Measurements from ENCODE around the gene MAPT. TPM values are rescaled to one million over a fixed set of nuclear protein-coding genes. Genes with fewer than 3 reads are reported as not detected.

The MAPT gene
- total RNA-seq, 4 donors from 2014 or later, result 70.3 to 120 (median 82.8) TPM

DNA sequence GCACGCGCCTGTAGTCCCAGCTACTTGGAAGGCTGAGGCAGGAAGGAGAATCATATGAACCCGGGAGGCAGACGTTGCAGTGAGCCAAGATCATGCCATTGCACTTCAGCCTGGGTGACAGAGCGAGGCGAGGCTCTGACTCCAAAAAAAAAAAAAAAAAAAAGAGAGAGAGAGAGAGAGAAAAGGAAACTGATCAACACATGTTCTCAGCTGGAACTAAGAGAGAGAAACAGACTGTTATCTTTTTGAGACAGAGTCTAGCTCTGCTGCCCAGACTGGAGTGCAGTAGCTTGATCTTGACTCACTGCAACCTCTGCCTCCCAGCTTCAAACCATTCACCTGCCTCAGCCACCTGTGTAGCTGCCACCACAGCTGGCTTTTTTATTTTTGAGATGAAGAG lies 165.1 kb downstream of the MAPT start:
- intact Hi-C loops (cut with DNase I; ENCODE audit: low total_unique reads), result no loop called here
- in situ Hi-C loops (cut with MboI; ENCODE audit: low sequenced_read_pairs in 4 of 4), result no loop called here
- H3K27me3 ChIP-seq, result no peaks in the 10 kb centered on the region
- peaks cover 0 to 9% of the 10 kb centered on the region in 2 donors for H3K36me3 ChIP-seq
- peaks cover 35 to 38% of the 10 kb centered on the region in 2 donors for H3K4me1 ChIP-seq
- no peaks in the 10 kb centered on the region for H3K9me3 ChIP-seq
- H3K27ac ChIP-seq, result peak overlapping the region; percentile 27 to 64 (median 48)
- peak in 1 of 2 donors; percentile 17 for ATAC-seq
- no peak overlapping the region for H3K4me3 ChIP-seq
- TF ChIP-seq POLR2A (IDR thresholded peaks at IDR 0.05) (no peak), CTCF (IDR thresholded peaks at IDR 0.05 in 4 of 5, conservative IDR thresholded peaks at IDR 0.05 in 1 of 5) (no peak)
- DNase-seq, result no peak

DNA sequence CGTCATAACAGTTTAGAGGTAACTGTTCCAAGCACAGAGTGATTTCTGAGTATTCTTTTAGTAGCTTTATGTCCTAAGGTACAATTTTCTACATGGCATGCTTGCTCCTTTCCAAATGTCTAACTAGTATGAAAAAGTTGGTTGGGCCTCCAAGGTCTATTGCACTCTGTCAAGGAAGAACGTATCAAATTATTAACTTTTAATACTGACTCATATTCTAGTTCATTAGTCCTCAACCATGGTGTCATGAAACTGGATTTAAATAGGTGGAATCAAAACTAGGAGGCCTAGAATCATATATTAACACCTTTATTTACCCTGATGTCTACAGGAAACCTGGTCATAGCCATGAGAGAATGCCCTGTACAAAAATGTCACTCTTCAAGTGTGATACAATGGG lies 166.1 kb downstream of the MAPT start:
- H3K27ac ChIP-seq, result peak overlapping the region in 3 of 4 donors; percentile 16 to 35 (median 20)
- H3K36me3 ChIP-seq, result peaks cover 0 to 13% of the 10 kb centered on the region in 2 donors
- no peaks in the 10 kb centered on the region for H3K27me3 ChIP-seq
- in situ Hi-C loops (cut with MboI; ENCODE audit: low sequenced_read_pairs in 4 of 4) (no loop called here), intact Hi-C loops (cut with DNase I; ENCODE audit: low total_unique reads) (loop anchor here (5.0 kb wide), 1 partner anchor 102 kb away; no protein-coding TSS in a partner anchor)
- no peaks in the 10 kb centered on the region for H3K9me3 ChIP-seq
- ATAC-seq (no peak), DNase-seq (no peak)
- no peak for TF ChIP-seq POLR2A (IDR thresholded peaks at IDR 0.05)
- TF ChIP-seq CTCF (IDR thresholded peaks at IDR 0.05 in 4 of 5, conservative IDR thresholded peaks at IDR 0.05 in 1 of 5), result no peak
- H3K4me1 ChIP-seq, result peaks cover 35 to 38% of the 10 kb centered on the region in 2 donors
- no peak overlapping the region for H3K4me3 ChIP-seq

GRCh38 chr17:46061435-46061834 lies 167.1 kb downstream of the MAPT start:
- no peak overlapping the region for H3K4me3 ChIP-seq
- peaks cover 32 to 38% of the 10 kb centered on the region in 2 donors for H3K4me1 ChIP-seq
- ATAC-seq, result no peak
- H3K27ac ChIP-seq, result peak overlapping the region in 3 of 4 donors; percentile 16 to 41 (median 20)
- intact Hi-C loops (cut with DNase I; ENCODE audit: low total_unique reads) (loop anchor here (5.0 kb wide), 1 partner anchor 101 kb away; no protein-coding TSS in a partner anchor), in situ Hi-C loops (cut with MboI; ENCODE audit: low sequenced_read_pairs in 4 of 4) (no loop called here)
- no peaks in the 10 kb centered on the region for H3K9me3 ChIP-seq
- TF ChIP-seq CTCF (IDR thresholded peaks at IDR 0.05 in 4 of 5, conservative IDR thresholded peaks at IDR 0.05 in 1 of 5) (peak in 1 of 5 experiments; percentile 31), POLR2A (IDR thresholded peaks at IDR 0.05) (no peak)
- H3K36me3 ChIP-seq, result peaks cover 0 to 22% of the 10 kb centered on the region in 2 donors
- H3K27me3 ChIP-seq, result no peaks in the 10 kb centered on the region
- DNase-seq, result no peak

DNA sequence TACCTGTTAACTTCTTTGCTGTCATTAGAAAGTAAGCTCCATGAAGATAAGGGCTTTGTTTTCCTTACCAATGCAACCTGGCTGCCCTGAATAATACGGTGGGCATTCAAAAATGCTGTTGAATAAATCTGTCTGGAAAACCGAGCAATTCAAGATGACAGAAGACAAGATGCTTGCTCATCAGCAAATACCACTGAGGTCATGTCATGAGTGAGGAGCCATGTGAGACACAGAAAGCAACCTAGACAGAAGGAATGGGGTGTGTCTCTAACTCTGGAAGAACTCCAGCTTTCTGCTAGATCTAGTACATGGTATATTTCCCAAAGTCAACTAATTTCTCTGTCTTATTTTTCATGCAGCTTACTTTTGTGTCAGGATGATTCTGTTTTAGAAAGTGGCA lies 168.9 kb downstream of the MAPT start:
- H3K27me3 ChIP-seq, result no peaks in the 10 kb centered on the region
- ATAC-seq, result peak; percentile 92 to 96
- H3K27ac ChIP-seq, result peak overlapping the region; percentile 53 to 70 (median 67)
- H3K36me3 ChIP-seq, result peaks cover 0 to 25% of the 10 kb centered on the region in 2 donors
- intact Hi-C loops (cut with DNase I; ENCODE audit: low total_unique reads), result loop anchor here (5.0 kb wide), 1 partner anchor 99 kb away; no protein-coding TSS in a partner anchor
- in situ Hi-C loops (cut with MboI; ENCODE audit: low sequenced_read_pairs in 4 of 4), result no loop called here
- no peaks in the 10 kb centered on the region for H3K9me3 ChIP-seq
- TF ChIP-seq POLR2A (IDR thresholded peaks at IDR 0.05), result no peak
- TF ChIP-seq CTCF (IDR thresholded peaks at IDR 0.05 in 4 of 5, conservative IDR thresholded peaks at IDR 0.05 in 1 of 5), result no peak
- DNase-seq, result peak; percentile 26 to 52
- H3K4me1 ChIP-seq, result peaks cover 19 to 28% of the 10 kb centered on the region in 2 donors
- no peak overlapping the region for H3K4me3 ChIP-seq
